CD4-positive, alpha-beta T cell (primary cell): ENCODE results near the gene ARL13B. TPM values are rescaled to one million over a fixed set of nuclear protein-coding genes. Genes with fewer than 3 reads are reported as not detected.

Source experiments
- ATAC-seq: fragments of 200-7000 bp; cut with Tn5 transposase; one replicate; pipeline ENCODE4 v1.10.0; 2022; ENCODE audit warnings: mild to moderate bottlenecking; ENCODE audit not compliant: poor library complexity
- CTCF ChIA-PET: fragments of 350-600 bp; sonication (Branson Sonifier 250); formaldehyde crosslinking; loops from one replicate; lab custom pipeline; 2021; ENCODE audit warnings: antibody characterized with exemption, inconsistent platforms; lab: Charles Lee
- POLR2A ChIA-PET: fragments of 350-600 bp; sonication (Branson Sonifier 250); formaldehyde crosslinking; loops from one replicate; lab custom pipeline; 2021; ENCODE audit warnings: antibody characterized with exemption, inconsistent platforms; lab: Charles Lee
- DNase-seq, 14 experiments: peaks; one replicate each; pipeline ENCODE4 v3.0.0-alpha.2; 2013 to 2020; ENCODE audit warnings: mixed read lengths in 2 of 14
- H3K27ac ChIP-seq, 2 donors: one replicate each; pipeline versions ENCODE4 v1.5.1 to v1.7.0; 2013; ENCODE audit warnings: low read length in 2 of 2, low read depth in 1 of 2, mild to moderate bottlenecking in 1 of 2
- H3K27me3 ChIP-seq, 2 experiments: 1 replicate in 1 of 2; 2 replicates in 1 of 2; pipeline versions ENCODE4 v1.6.1 to v1.7.0; 2013; ENCODE audit warnings: low read length in 2 of 2, control low read depth in 1 of 2, mild to moderate bottlenecking in 1 of 2, moderate library complexity in 1 of 2; ENCODE audit not compliant: insufficient read depth in 2 of 2, control insufficient read depth in 1 of 2
- H3K36me3 ChIP-seq: one replicate; pipeline ENCODE4 v1.6.1; 2013; ENCODE audit warnings: low read length, control low read depth; ENCODE audit not compliant: insufficient read depth
- H3K4me1 ChIP-seq: one replicate; pipeline ENCODE4 v1.6.1; 2013; ENCODE audit warnings: low read length, control low read depth; ENCODE audit not compliant: insufficient read depth
- H3K4me3 ChIP-seq: one replicate; pipeline ENCODE4 v1.5.1; 2013; ENCODE audit warnings: mild to moderate bottlenecking, low read length, moderate library complexity
- H3K9me3 ChIP-seq, 2 experiments: 1 replicate in 1 of 2; 2 replicates in 1 of 2; pipeline versions ENCODE4 v1.6.1 to v1.7.0; 2013; ENCODE audit warnings: low read length in 2 of 2, mild to moderate bottlenecking in 2 of 2, control low read depth in 1 of 2, moderate library complexity in 1 of 2; ENCODE audit not compliant: control insufficient read depth in 1 of 2, insufficient read depth in 1 of 2
- H3K27ac Mint-ChIP-seq: one replicate; pipeline ENCODE4 v1.8.0; 2020; ENCODE audit warnings: mixed read lengths
- H3K27me3 Mint-ChIP-seq: one replicate; pipeline ENCODE4 v1.8.0; 2021; ENCODE audit warnings: mixed read lengths
- H3K36me3 Mint-ChIP-seq: one replicate; pipeline ENCODE4 v1.8.0; 2021; ENCODE audit warnings: low read depth, mixed read lengths
- H3K4me1 Mint-ChIP-seq: one replicate; pipeline ENCODE4 v1.8.0; 2021; ENCODE audit warnings: low read depth, mixed read lengths
- H3K4me3 Mint-ChIP-seq: one replicate; pipeline ENCODE4 v1.8.0; 2020; ENCODE audit warnings: mild to moderate bottlenecking, mixed read lengths
- H3K9me3 Mint-ChIP-seq: one replicate; pipeline ENCODE4 v1.8.0; 2020; ENCODE audit warnings: mixed read lengths
- CTCF ChIP-seq: fragments of 200-600 bp; IDR thresholded peaks from one replicate; pipeline ENCODE4 v1.8.0; 2022; ENCODE audit warnings: antibody characterized with exemption, mild to moderate bottlenecking
- intact Hi-C, 2 experiments: fragments of 100-400 bp; cut with DNase I in 1 of 2; cut with micrococcal nuclease in 1 of 2; formaldehyde crosslinking; loops; one replicate each; pipeline versions ENCODE4 v1.15.1 to v1.9.0; 2023 to 2025; cut with DNase I, micrococcal nuclease
- total RNA-seq, 174 experiments: library from RNA in 2 of 174; stranded (reverse) in 2 of 174; gene quantifications; one replicate each; pipeline ENCODE4 v1.2.3 and lab custom pipeline; 2021 to 2026

The ARL13B gene
- total RNA-seq, 2 experiments from 2014 or later = 3.4 to 4.4 TPM

- Mint-ChIP-seq H3K27me3 (no peaks in the 10 kb centered on the region), H3K27ac (no peak overlapping the region), H3K4me3 (no peak overlapping the region), H3K9me3 (no peaks in the 10 kb centered on the region), H3K36me3 (no peaks in the 10 kb centered on the region), H3K4me1 (peaks cover 23% of the 10 kb centered on the region)
- intact Hi-C loops = loop anchor here in 1 of 2 experiments (10.0 kb wide), 1 partner anchor 235 kb away; no protein-coding TSS in a partner anchor
- TF ChIP-seq CTCF = no peak
- no peak for ATAC-seq
- Histone ChIP-seq H3K9me3 (no peaks in the 10 kb centered on the region), H3K4me1 (no peaks in the 10 kb centered on the region), H3K27ac (no peak overlapping the region), H3K4me3 (no peak overlapping the region), H3K36me3 (no peaks in the 10 kb centered on the region), H3K27me3 (no peaks in the 10 kb centered on the region)
- ChIA-PET POLR2A (no interaction called here), CTCF (interaction anchor here (1.0 kb wide), 1 partner anchor 14 kb away, joined by 3 read pairs; no protein-coding TSS in a partner anchor)
- no peak for DNase-seq
These were observed 29.7 kb downstream of the ARL13B start for GRCh38 chr3:94009608-94010007.

- DNase-seq (no peak), ATAC-seq (no peak)
- CTCF ChIA-PET = no interaction called here
- Histone ChIP-seq H3K27ac (no peak overlapping the region), H3K36me3 (no peaks in the 10 kb centered on the region), H3K4me1 (no peaks in the 10 kb centered on the region), H3K4me3 (no peak overlapping the region), H3K27me3 (no peaks in the 10 kb centered on the region), H3K9me3 (no peaks in the 10 kb centered on the region)
- Mint-ChIP-seq H3K9me3 (no peaks in the 10 kb centered on the region), H3K36me3 (no peaks in the 10 kb centered on the region), H3K4me1 (peaks cover 30% of the 10 kb centered on the region), H3K4me3 (no peak overlapping the region), H3K27ac (no peak overlapping the region), H3K27me3 (no peaks in the 10 kb centered on the region)
- POLR2A ChIA-PET = interaction anchor here (1.0 kb wide), 1 partner anchor 53 kb away, joined by 4 read pairs; no protein-coding TSS in a partner anchor
- no peak for TF ChIP-seq CTCF
- intact Hi-C loops = no loop called here
These were observed 31.3 kb downstream of the ARL13B start for GRCh38 chr3:94011233-94011711.

- DNase-seq (no peak), ATAC-seq (no peak)
- H3K4me1 ChIP-seq = no peaks in the 10 kb centered on the region
- H3K27me3 ChIP-seq = no peaks in the 10 kb centered on the region
- Mint-ChIP-seq H3K27ac (no peak overlapping the region), H3K4me3 (no peak overlapping the region), H3K9me3 (no peaks in the 10 kb centered on the region), H3K27me3 (no peaks in the 10 kb centered on the region), H3K4me1 (peaks cover 30% of the 10 kb centered on the region), H3K36me3 (no peaks in the 10 kb centered on the region)
- ChIA-PET CTCF (no interaction called here), POLR2A (no interaction called here)
- H3K27ac ChIP-seq = no peak overlapping the region
- no peak for TF ChIP-seq CTCF
- no peak overlapping the region for H3K4me3 ChIP-seq
- H3K9me3 ChIP-seq = no peaks in the 10 kb centered on the region
- intact Hi-C loops = no loop called here
- no peaks in the 10 kb centered on the region for H3K36me3 ChIP-seq
These were observed 32.2 kb downstream of the ARL13B start for GRCh38 chr3:94012185-94012584.
